Stimulated activated naive CD8-positive, alpha-beta T cell treated with anti-CD3 and anti-CD28 coated beads, Interleukin-15, Interleukin-2, amounts not matched to agents 100 ng/mL and 50 ng/mL, for 24 hours (primary cell): ENCODE measurements around the gene SIL1.
"Not testable (repeated sequence)": the region's sequence is repeated elsewhere in the genome, so short reads cannot be mapped to it uniquely, and the experiment has no call there.

Experiments used
- H3K27ac Mint-ChIP-seq: one replicate; pipeline ENCODE4 v1.8.0; 2021; ENCODE audit warnings: mild to moderate bottlenecking, mixed read lengths
- H3K27me3 Mint-ChIP-seq: one replicate; pipeline ENCODE4 v1.8.0; 2021; ENCODE audit warnings: mixed read lengths
- H3K36me3 Mint-ChIP-seq: one replicate; pipeline ENCODE4 v1.8.0; 2021; ENCODE audit warnings: low read depth, mixed read lengths
- H3K4me1 Mint-ChIP-seq: one replicate; pipeline ENCODE4 v1.8.0; 2021; ENCODE audit warnings: low read depth, mixed read lengths
- H3K4me3 Mint-ChIP-seq: one replicate; pipeline ENCODE4 v1.8.0; 2021; ENCODE audit warnings: mild to moderate bottlenecking, mixed read lengths
- H3K9me3 Mint-ChIP-seq: one replicate; pipeline ENCODE4 v1.8.0; 2021; ENCODE audit warnings: mixed read lengths

Gene SIL1

DNA sequence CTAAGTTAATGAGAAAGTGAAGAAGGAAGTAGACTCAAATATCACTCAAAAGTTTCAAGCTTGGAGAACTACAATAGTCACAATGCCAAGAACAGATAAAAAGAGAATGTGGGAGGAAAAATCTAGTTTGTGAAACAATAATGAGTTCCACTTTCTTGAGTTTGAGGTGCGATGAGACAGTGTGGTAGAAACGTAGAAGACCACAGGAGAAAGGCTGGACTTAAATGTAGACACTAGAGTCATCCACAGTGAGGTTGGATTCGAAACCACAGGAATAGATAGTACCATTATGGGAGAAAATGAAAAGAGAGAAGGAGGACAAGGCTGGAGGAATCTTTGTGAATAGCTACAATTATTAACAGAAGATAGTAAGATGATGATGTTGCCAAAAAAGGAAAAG lies 182.0 kb downstream of the SIL1 start:
- peaks cover 84% of the 10 kb centered on the region for H3K36me3 Mint-ChIP-seq
- H3K4me3 Mint-ChIP-seq = no peak overlapping the region
- no peaks in the 10 kb centered on the region for H3K4me1 Mint-ChIP-seq
- no peak overlapping the region for H3K27ac Mint-ChIP-seq
- H3K9me3 Mint-ChIP-seq = no peaks in the 10 kb centered on the region
- H3K27me3 Mint-ChIP-seq = no peaks in the 10 kb centered on the region

DNA sequence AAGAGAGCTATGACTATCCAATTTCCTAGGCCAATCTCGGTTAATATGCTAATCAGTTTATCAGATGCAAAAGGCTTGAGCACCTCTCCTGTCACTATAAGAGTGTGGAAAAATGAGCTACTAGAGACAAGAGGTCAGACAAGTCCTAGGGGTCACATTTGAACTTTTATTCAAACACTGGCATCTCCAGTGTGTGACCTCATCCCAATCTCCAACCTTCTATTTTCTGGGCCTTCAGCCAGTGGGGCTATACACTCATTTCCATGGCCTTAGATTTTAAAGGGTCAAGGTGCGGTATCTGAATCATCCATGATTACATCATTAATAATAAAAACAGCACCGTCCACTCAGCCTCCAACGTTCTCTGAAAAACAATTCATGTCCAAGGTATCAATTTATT lies 183.4 kb downstream of the SIL1 start:
- no peaks in the 10 kb centered on the region for H3K27me3 Mint-ChIP-seq
- no peak overlapping the region for H3K27ac Mint-ChIP-seq
- no peaks in the 10 kb centered on the region for H3K4me1 Mint-ChIP-seq
- no peaks in the 10 kb centered on the region for H3K9me3 Mint-ChIP-seq
- no peak overlapping the region for H3K4me3 Mint-ChIP-seq
- H3K36me3 Mint-ChIP-seq = peaks cover 72% of the 10 kb centered on the region

DNA sequence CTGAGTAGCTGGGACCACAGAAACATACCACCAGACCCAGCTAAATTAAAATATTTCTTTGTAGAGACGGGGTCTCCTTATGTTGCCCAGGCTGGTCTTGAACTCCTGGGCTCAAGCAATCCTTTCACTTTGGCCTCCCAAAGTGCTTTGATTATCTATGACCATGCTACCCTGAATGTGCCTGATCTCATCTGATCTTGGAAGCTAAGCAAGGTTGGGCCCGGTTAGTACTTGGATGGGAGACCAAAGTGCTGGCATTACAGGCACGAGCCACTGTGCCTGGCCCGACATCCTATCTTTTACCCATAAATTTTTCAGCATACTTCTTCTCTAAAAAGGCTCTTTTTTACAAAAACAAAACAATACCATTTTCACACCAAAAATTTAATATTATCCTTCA lies 186.0 kb downstream of the SIL1 start:
- Mint-ChIP-seq H3K27ac (no peak overlapping the region), H3K27me3 (no peaks in the 10 kb centered on the region)

DNA sequence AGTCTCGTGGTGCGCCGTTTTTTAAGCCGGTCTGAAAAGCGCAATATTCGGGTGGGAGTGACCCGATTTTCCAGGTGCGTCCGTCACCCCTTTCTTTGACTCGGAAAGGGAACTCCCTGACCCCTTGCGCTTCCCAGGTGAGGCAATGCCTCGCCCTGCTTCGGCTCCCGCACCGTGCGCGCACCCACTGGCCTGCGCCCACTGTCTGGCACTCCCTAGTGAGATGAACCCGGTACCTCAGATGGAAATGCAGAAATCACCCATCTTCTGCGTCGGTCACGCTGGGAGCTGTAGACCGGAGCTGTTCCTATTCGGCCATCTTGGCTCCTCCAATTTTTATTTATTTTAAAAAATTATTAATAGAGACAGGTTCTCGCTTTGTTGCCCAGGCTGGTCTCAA lies 187.0 kb downstream of the SIL1 start:
- not testable (repeated sequence) for H3K27ac Mint-ChIP-seq, H3K4me1 Mint-ChIP-seq, H3K9me3 Mint-ChIP-seq, H3K27me3 Mint-ChIP-seq, H3K4me3 Mint-ChIP-seq
- H3K36me3 Mint-ChIP-seq = peaks cover 40% of the 10 kb centered on the region

More for the DNA sequence above, 186.0 kb downstream of the SIL1 start:
- Mint-ChIP-seq H3K9me3 (no peaks in the 10 kb centered on the region), H3K36me3 (peaks cover 50% of the 10 kb centered on the region), H3K4me1 (no peaks in the 10 kb centered on the region), H3K4me3 (no peak overlapping the region)

DNA sequence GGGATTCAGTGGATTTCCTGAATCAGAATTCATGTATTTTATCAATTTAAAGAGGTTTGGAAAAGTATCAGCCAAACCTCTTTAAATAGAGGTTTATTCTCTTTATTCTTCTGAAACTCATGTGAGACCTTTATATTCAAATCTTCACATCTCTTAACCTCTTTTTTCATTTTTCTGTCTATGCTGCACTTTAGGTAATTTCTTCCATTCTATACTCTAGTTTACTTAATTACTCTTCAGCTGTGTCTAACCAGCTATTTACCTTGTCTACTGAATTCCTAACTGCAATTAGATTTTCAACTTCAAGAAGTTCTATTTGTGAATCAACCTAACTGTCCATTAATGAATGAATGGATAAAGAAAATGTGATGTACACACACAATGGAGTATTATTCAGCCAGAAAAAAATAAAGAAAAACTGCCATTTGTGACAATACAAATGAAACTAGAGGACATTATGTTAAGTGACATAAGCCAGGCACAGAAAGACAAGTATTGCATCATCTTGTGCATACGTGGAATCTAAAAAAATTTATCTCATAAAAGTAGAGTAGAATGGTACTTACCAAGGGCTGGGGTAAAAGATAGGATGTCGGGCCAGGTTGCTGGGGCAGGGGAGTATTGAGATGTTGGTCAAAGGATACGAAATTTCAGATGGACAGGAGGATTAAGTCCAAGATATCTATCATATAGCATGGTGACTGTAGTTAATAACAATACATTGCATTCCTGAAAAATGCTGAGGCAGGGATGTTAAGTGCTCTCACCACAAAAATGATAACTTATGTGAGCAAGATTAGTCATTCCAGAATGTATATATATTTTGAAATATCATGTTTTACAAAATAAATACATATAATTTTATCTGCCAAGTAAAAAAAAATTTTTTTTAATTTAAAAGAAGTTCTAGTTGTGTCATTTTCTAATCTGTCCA lies 193.5 kb downstream of the SIL1 start:
- H3K4me1 Mint-ChIP-seq = no peaks in the 10 kb centered on the region
- H3K9me3 Mint-ChIP-seq = peaks cover 6% of the 10 kb centered on the region
- H3K36me3 Mint-ChIP-seq = peaks cover 18% of the 10 kb centered on the region
- H3K4me3 Mint-ChIP-seq = no peak overlapping the region
- H3K27me3 Mint-ChIP-seq = no peaks in the 10 kb centered on the region
- no peak overlapping the region for H3K27ac Mint-ChIP-seq

DNA sequence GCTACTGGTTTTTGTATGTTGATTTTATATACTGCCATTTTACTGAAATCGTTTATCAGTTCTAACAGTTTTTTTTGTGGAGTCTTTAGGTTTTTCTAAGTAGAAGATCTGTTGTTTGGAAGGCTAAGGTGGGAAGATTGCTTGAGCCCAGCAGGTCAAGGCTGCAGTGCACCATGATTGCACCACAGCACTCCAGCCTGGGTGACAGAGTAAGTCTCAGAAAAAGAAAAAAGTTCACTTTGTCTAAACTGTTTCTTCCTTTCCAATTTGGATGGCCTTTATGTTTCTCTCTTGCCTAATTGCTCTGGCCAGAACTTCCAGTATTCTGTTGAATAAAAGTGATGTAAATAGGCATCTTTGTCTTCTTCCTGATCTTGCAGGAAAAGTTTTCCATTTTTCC lies 198.5 kb downstream of the SIL1 start:
- H3K27me3 Mint-ChIP-seq = no peaks in the 10 kb centered on the region
- no peak overlapping the region for H3K4me3 Mint-ChIP-seq
- no peaks in the 10 kb centered on the region for H3K4me1 Mint-ChIP-seq
- peaks cover 12% of the 10 kb centered on the region for H3K9me3 Mint-ChIP-seq
- H3K36me3 Mint-ChIP-seq = peaks cover 26% of the 10 kb centered on the region
- H3K27ac Mint-ChIP-seq = no peak overlapping the region

DNA sequence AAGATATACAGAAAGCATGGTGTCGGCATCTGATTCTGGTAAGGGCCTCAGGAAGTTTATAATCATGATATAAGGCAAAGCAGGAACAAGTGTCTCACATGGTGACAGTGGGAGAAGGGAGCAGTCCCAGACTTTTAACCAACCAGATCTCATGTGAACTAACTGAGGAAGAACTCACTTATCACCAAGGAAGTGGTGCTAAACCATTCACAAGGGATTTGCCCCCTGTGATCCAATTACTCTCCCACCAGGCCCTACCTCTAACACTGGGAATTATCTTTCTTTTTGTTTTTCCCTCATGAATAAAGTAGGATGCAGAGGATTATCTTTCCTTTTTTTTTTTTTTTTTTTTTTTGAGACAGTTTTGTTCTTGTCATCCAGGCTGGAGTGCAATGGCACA lies 199.6 kb downstream of the SIL1 start:
- peaks cover 22% of the 10 kb centered on the region for H3K36me3 Mint-ChIP-seq
- H3K4me1 Mint-ChIP-seq = no peaks in the 10 kb centered on the region
- H3K27me3 Mint-ChIP-seq = no peaks in the 10 kb centered on the region
- H3K4me3 Mint-ChIP-seq = no peak overlapping the region
- H3K9me3 Mint-ChIP-seq = peaks cover 8% of the 10 kb centered on the region
- H3K27ac Mint-ChIP-seq = no peak overlapping the region

DNA sequence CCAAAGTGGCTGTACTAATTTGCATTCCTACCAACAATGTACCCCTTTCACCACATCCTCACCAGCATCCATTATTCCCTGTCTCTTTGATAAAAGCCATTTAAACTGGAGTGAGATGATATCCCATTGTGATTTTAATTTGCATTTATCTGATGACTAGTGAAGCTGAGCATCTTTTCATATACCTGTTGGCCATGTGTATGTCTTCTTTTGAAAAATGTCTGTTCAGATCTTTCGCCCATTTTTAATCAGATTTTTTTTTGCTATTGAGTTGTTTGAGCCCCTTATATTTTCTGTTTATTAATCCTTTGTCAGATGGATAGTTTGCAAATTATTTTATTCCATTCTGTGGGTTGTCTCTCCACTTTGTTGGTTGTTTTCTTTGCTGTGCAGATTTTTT lies 202.0 kb downstream of the SIL1 start:
- Mint-ChIP-seq H3K9me3 (peaks cover 8% of the 10 kb centered on the region), H3K27me3 (no peaks in the 10 kb centered on the region), H3K36me3 (peaks cover 18% of the 10 kb centered on the region), H3K27ac (no peak overlapping the region), H3K4me1 (no peaks in the 10 kb centered on the region), H3K4me3 (no peak overlapping the region)

DNA sequence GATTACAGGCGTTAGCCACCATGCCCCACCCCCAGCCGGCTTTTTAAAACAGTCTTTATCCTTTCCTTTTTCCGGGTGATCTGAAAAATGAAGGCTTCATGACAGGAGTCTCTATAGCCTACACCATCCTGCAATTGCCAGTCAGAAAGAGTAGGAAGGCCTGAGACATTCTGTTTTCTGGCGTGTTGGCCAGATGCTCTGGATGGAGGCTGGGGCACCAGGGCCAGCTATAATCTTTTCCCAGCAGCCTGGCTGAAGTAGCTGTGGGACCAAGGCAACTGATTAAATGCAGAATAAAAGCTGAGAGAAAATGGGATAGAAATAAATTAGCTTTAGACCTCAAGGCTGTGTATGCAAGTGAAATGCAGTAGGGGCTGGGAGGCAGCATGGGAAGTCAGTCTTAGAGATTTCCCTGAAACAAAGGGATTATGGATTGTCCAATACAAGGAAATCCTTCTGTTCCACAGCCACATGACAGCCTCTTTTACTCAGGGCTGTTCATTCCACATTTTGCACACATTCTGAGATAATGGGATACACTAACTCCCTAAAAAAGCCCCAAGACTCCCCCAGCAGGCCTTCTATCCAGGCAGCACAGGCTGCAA lies 207.1 kb downstream of the SIL1 start:
- no peaks in the 10 kb centered on the region for H3K36me3 Mint-ChIP-seq
- no peaks in the 10 kb centered on the region for H3K4me1 Mint-ChIP-seq
- no peak overlapping the region for H3K4me3 Mint-ChIP-seq
- no peak overlapping the region for H3K27ac Mint-ChIP-seq
- no peaks in the 10 kb centered on the region for H3K9me3 Mint-ChIP-seq
- H3K27me3 Mint-ChIP-seq = no peaks in the 10 kb centered on the region

DNA sequence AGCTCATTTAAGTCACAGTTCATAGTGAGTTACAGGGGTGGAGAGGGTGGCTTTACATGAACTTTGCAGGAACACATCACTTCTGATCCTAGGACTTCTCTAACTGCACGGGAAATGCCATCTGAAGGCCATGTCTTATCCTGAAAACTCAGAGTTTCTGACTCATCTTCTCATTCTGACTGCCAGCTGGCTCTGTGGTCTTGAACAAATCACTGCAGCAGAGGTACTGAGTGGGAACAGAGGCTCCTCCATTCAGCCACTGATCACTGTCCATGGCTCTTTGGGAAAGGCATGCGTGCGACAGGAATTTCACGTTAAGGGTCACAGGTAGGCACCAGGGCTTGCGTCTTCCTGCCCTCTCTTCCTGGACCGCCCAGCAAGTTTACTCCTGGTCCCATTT lies 208.4 kb downstream of the SIL1 start:
- peaks cover 5% of the 10 kb centered on the region for H3K4me1 Mint-ChIP-seq
- no peaks in the 10 kb centered on the region for H3K27me3 Mint-ChIP-seq
- H3K9me3 Mint-ChIP-seq = no peaks in the 10 kb centered on the region
- H3K4me3 Mint-ChIP-seq = no peak overlapping the region
- no peaks in the 10 kb centered on the region for H3K36me3 Mint-ChIP-seq
- H3K27ac Mint-ChIP-seq = no peak overlapping the region

DNA sequence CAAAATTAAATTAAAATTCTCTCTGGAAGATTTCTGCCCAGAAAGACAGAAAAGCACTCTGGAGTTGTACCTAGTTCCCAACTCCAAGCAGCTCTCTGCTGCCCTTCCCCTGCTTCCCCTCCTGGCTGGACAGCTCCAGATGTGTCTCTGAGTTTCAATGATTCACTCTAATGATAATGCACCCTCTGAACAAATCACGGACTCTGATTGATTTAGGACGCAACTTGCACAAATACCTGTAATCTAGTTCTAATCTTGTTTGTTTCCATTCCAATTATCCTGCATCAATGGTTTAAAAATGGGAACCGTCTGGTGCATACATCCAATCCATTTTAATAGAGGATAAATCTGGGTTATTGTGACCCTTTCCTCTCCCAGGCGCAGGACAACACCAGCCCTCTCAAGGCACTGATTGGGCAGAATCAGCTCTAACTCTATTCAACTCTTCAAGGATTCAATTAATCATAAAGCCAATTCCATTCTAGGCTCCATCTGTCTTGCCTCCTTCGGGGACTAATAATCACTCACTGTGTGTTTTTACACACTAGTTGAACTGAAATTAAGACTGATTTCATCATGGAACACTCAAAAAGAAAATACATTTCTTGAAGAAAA lies 211.9 kb downstream of the SIL1 start:
- Mint-ChIP-seq H3K4me3 (no peak overlapping the region), H3K9me3 (no peaks in the 10 kb centered on the region), H3K27me3 (no peaks in the 10 kb centered on the region), H3K36me3 (no peaks in the 10 kb centered on the region), H3K4me1 (peaks cover 17% of the 10 kb centered on the region), H3K27ac (no peak overlapping the region)

DNA sequence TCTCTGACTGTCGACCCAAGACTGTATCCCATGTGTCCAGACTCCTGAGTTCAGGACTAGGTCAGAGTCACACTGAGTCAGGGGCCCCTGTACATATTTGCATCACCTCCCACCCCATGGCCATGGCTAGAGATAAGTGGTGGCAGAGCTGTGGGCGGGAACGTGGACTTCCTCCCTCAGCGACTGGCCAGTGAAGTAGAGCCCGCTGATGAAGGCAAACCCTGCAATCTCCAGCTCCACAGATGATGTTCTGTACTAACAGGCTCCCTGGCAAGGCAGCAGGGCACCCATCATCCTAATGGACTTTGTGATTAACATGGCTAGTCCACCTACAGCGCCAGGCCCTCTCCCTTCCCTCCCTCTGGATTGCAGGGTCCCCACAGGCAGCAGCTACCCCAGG lies 212.5 kb downstream of the SIL1 start:
- Mint-ChIP-seq H3K27me3 (no peaks in the 10 kb centered on the region), H3K4me3 (no peak overlapping the region), H3K27ac (no peak overlapping the region), H3K4me1 (peaks cover 24% of the 10 kb centered on the region), H3K9me3 (no peaks in the 10 kb centered on the region), H3K36me3 (no peaks in the 10 kb centered on the region)

DNA sequence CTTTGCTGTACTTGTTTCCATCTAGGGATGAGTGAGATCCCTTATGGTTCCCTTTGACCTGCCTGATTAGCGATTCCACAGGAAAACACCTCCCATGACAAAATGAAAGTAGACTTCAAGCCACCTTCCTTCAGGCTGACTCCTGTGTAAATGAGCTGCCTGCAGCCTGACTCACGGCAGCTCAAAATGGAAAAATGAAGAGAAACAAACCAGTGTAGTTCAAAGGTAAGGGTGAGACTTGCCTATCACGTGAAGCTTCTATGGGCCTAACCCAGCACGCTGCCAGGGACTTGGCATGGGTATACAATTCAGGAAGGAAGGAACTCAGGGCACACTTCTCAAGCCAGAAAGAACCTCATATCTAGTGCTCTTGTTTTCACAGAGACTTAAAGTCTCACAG lies 212.9 kb downstream of the SIL1 start:
- H3K9me3 Mint-ChIP-seq = no peaks in the 10 kb centered on the region

DNA sequence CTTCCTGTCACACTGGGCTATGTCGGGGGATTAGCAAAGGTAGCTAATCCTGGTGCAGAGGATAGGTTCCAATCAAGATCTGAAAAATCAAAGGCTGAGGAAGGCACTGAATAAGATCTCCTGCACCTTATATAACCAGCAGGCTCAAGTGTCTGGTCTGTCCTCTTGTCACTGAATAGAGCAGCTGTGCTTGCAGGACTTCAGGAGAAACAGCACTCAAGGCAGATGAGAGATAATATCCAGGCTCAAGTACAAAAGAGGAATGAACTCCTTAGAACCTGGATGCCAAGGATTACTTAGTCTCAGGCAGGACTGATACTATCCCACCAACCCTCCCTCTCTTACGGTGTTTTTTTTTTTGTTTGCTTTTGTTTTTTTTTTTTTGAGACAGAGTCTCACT lies 214.2 kb downstream of the SIL1 start:
- no peak overlapping the region for H3K27ac Mint-ChIP-seq
- no peak overlapping the region for H3K4me3 Mint-ChIP-seq
- H3K4me1 Mint-ChIP-seq = peaks cover 41% of the 10 kb centered on the region

More for the DNA sequence above, 212.9 kb downstream of the SIL1 start:
- Mint-ChIP-seq H3K27me3 (no peaks in the 10 kb centered on the region), H3K4me1 (peaks cover 28% of the 10 kb centered on the region), H3K27ac (no peak overlapping the region), H3K36me3 (no peaks in the 10 kb centered on the region), H3K4me3 (no peak overlapping the region)

DNA sequence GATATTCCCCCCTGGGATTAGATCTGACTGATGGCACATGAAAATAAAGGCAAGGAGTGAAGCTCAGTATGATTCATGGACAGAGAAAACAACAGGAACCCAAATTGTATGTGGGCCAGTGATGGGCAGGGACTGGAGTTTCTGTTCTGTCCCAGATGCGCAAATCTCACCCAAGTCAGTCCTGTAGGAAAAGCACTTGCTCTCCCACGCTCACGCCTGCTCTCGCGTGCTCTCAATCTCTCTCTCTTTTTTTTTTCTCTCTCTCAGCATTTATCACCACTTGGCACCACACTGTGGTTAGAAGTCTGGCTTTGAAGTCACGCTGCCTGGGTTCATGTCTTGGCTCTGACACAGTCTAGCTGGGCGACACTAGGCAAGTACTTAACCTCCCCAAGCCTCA lies 216.6 kb downstream of the SIL1 start:
- H3K4me1 Mint-ChIP-seq = peaks cover 45% of the 10 kb centered on the region
- H3K36me3 Mint-ChIP-seq = peaks cover 4% of the 10 kb centered on the region

More for the DNA sequence above, 214.2 kb downstream of the SIL1 start:
- no peaks in the 10 kb centered on the region for H3K36me3 Mint-ChIP-seq
- no peaks in the 10 kb centered on the region for H3K27me3 Mint-ChIP-seq
- H3K9me3 Mint-ChIP-seq = no peaks in the 10 kb centered on the region

More for the DNA sequence above, 216.6 kb downstream of the SIL1 start:
- Mint-ChIP-seq H3K27me3 (no peaks in the 10 kb centered on the region), H3K27ac (peak overlapping the region; percentile 36), H3K9me3 (no peaks in the 10 kb centered on the region), H3K4me3 (peak overlapping the region; percentile 27)
